Measurements from ENCODE around the gene PLEKHG4B.
"Not testable (repeated sequence)": the region's sequence is repeated elsewhere in the genome, so short reads cannot be mapped to it uniquely, and the experiment has no call there.

PLEKHG4B gene, protein sequence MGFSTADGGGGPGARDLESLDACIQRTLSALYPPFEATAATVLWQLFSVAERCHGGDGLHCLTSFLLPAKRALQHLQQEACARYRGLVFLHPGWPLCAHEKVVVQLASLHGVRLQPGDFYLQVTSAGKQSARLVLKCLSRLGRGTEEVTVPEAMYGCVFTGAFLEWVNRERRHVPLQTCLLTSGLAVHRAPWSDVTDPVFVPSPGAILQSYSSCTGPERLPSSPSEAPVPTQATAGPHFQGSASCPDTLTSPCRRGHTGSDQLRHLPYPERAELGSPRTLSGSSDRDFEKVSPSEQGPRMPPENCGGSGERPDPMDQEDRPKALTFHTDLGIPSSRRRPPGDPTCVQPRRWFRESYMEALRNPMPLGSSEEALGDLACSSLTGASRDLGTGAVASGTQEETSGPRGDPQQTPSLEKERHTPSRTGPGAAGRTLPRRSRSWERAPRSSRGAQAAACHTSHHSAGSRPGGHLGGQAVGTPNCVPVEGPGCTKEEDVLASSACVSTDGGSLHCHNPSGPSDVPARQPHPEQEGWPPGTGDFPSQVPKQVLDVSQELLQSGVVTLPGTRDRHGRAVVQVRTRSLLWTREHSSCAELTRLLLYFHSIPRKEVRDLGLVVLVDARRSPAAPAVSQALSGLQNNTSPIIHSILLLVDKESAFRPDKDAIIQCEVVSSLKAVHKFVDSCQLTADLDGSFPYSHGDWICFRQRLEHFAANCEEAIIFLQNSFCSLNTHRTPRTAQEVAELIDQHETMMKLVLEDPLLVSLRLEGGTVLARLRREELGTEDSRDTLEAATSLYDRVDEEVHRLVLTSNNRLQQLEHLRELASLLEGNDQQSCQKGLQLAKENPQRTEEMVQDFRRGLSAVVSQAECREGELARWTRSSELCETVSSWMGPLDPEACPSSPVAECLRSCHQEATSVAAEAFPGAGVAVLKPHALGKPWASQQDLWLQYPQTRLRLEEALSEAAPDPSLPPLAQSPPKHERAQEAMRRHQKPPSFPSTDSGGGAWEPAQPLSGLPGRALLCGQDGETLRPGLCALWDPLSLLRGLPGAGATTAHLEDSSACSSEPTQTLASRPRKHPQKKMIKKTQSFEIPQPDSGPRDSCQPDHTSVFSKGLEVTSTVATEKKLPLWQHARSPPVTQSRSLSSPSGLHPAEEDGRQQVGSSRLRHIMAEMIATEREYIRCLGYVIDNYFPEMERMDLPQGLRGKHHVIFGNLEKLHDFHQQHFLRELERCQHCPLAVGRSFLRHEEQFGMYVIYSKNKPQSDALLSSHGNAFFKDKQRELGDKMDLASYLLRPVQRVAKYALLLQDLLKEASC (N-terminal part only)

DNA sequence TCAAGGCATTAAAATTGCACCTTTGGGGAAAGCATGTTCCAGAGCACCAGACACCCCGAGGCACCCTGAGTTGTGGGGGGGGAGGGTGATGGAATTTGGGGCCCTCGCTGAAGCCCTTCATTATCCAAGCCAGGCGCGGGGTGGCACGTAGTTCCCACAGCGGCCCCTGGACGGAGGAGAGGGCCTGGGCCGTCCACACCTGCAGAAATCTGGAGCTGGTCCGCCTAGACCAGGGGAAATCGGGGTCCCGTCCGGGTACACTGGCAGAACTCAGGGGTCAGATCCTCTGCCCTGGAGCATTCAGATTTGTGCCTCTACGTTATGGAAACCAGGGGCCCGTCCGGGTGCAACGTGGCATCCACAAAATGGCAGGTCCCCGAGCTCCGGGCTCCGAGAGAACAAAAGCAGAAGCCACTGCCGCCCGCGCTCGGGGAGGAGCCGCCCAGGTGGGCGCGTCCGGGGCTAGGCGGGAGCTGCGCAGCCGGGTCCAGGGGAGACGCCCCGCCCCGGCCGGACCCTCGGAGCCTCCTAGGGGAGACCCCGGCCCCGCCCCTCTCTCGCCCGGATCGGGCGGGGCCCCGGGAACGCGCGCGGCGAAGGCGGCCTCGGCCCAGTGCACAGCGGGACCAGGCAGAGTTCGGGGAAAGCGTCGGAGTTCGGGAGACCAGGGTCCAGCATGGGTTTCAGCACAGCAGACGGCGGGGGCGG lies at the start of gene PLEKHG4B:
TSS of gene PLEKHG4B (plus strand) at position 613 of the 708 bp plus-strand sequence. CDS start at position 677, 64 bp downstream.
- peak; percentile 56 for DNase-seq

DNA sequence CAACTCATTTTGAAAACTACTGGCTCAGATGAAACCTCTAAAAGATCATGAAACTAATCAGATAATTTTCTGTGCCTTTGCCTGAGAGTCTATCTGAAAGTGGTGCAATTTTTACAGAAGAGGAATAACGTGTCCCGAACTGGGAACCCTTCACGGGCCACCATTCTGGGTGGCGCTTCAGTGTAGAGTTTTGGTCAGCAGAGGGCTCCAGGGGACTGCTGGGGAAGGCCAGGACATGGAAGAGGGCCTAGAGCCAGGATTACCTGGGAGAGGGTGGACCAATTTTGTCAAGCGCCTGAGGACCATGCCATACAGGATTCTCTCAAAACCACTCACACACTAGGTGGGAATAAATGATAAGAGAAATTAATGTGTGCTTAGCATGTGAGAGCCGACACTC lies 49.7 kb upstream of the PLEKHG4B start:
- no peak for DNase-seq

DNA sequence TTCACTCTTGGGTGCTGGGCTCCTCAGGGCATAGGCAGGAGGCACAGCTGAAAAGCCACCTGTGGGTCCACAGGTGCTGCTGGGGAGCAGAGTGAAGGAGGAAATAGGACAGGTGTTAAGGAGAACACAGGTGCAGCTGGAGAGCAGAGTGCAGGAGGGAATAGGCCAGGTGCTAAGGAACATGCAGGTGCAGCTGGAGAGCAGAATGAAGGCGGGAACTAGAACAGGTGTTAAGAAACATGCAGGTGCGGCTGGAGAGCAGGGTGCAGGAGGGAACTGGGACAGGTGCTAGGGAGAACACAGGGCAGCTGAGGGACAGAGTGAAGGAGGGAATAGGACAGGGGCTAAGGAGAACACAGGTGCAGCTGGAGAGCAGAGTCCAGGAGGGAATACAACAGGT lies 43.8 kb upstream of the PLEKHG4B start:
- DNase-seq, result no peak

DNA sequence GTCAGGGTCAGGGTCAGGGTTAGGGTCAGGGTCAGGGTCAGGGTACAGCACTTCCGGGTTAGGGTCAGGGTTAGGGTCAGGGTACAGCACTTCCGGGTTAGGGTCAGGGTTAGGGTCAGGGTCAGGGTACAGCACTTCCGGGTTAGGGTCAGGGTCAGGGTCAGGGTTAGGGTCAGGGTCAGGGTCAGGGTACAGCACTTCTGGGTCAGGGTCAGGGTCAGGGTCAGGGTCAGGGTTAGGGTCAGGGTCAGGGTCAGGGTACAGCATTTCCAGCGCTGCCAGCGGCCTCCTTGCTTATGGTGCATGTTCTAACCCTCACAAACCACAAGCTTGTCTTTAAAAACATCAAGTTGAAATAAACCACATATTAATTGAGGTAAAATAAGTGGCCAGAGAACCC lies 42.4 kb upstream of the PLEKHG4B start:
- DNase-seq, result not testable (repeated sequence)

DNA sequence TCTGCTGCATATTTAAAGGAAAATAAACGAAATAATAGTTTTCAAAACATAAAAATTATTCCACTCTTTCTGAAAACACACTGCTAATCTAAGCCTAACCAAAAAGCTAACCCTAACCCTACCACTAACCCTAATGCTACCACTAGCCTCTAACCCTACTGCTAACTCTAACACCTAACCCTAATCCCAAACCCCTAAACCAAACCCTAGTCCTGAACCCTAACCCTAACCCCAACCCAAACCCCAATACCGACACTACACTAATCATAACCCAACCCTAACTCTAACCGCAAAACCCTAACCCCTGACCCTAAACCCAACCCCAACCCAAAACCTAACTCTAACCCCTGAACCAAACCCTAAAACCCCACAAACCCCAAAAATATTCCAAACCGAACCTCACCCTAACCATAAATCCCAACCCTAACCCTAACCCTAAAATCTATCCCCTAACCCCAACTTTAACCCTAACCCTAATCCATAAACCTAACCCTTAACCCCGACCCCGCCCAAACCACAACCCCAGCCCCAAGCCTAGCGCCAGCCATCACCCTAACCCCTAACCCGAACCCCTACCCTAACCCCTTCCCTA lies 41.9 kb upstream of the PLEKHG4B start:
- no peak for DNase-seq

DNA sequence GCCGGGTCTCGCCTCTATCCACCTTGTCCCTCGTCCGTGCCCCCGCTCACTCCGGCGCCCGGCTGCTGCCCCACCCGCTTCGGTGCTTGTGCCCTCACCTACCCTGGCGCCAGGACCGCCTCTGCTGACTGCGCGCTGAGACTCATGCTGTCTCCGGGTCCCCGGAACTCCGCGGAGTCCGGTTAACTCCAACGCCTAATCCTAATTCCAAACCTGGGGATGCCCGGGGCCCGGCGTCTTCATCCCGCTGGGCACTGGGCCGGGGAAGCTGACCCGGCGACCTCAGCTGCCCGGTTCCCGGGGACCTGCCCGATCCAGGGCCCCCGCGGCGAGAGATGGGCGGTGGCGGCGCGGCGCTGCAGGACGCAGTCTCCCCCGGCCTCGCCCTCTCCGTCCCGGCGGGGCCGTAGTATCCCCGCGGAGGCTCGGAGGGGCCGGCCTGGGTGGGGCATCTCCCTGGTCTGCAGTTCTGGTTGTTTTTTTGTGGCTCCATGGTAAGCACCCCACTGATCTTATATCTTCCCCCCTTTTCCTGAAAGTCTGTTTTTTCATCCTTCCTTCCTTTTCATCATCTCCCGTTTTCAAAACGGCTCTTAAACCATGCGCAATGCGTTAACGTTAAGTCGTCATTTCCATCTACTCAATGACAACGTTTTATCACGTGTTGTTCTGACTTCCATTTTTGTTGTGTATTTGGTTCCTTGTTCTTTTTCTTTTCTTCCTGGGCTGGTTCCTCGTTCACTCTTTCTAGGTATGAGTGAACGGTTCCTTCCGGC lies 41.1 kb upstream of the PLEKHG4B start:
- no peak for DNase-seq

DNA sequence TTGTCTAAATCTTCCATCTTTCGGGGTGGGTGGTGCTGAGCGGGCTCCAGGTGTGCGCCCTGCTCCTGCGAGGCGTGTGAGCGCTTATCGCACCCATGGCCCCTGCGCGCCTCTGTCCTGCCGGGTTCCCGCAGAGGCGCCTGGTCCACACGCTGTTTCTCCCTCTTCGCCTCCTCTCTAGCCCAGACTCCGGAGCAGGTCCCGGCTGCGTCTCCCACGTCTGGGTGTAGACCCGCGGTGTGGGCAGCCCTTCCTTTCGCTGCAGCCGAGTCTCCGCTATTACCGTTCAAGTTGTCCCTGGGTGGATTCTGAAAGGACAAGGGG lies 40.5 kb upstream of the PLEKHG4B start:
- DNase-seq, result no peak

DNA sequence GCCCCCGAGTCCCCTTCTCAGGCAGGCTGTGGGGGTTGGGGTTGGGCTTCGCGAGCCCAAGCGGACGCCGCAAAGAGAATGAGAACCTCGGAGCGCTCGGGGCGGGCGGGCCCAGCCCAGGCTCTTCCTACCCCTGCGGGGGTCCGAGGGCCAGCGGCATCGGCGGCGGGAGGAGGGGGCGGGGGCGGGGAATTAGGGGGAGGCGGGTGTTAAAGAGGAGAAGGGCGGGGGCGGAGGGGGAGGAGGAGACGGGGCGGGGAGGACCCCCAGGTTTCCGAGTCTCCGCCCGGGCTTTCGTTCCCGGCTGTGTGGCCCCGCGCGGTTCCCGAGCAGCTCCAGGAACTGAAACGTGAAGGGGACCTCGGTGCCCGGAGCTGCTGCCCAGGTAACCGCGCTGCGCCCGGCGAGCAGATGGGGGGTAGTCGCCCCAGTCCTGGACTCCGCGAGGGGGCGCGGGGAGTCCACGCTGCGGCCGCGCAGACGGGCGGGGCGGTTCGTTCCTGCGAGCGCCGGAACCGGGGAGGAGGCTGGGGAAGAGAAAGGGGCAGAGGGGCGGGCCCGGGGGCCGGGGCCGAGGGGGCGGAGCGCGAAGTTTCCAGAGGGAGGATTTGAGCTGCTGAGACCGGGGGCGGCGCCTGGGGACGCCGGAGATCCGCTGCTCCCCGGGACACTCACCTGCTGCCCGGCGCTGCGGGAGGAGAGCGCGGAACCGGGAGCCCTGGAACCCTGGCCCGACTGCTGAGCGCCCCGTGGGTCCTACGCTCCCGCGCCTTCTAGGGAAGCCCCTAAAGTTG lies 38.4 kb upstream of the PLEKHG4B start:
- DNase-seq, result peak; percentile 27

DNA sequence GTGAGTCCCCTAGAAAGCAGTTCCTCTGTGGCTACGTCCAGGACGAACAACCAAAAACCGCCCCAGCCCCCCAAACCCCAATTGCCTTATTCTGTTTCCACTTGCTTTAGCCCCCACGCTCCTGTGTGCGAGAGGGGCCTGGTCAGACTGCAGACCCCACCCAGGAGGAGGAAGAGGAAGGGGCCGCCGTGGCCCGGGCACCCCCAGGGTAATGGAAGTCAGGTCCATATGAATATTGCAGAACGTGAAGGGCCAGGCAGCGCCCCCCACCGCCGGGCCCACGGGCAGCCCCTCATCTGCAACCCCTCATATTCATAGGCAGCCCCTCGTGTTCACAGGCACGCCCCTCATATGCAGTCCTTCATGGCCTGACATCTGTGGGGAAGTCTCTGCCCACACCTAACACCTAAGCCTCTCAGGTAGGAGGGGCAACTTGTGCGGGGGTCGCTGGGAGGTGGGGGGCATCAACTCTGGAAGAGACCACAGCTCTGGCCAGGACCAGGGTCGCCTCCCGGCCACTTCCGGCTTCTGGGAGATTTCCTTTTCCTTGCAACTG lies 37.7 kb upstream of the PLEKHG4B start:
- DNase-seq, result no peak

DNA sequence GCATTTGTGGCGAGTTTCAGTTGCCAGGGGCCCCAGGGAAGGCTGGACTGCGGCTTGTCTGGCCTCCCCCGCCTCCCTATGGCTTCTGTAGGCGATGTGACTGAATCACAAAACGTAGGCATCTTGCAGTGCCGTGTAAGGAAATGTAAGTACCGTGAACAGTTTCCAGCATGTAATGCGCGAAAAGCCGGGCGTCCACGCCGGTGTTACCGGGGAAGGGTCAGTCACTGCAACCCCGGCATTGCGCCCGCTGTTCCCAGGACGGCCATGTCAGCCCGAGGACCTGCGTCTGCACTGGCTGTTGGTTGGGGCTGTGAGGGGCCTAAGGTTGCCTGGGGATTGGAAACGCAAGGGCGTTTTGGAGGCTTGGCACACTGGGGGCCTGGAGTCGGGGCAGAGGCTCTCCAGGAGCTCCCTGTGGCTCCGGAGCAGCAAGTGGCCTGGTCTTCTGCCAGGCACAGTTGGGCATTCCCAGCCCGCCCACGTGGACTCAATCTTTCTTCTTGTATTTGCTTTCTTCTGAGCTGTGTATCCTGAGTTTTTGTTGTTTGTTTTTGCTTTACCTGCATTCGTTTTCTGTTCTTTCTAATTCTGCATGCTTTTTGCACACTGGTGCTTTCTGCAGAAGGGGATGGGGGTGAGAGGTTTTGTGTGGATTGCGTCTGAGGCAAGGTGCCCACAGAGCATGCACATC lies 36.9 kb upstream of the PLEKHG4B start:
- no peak for DNase-seq

DNA sequence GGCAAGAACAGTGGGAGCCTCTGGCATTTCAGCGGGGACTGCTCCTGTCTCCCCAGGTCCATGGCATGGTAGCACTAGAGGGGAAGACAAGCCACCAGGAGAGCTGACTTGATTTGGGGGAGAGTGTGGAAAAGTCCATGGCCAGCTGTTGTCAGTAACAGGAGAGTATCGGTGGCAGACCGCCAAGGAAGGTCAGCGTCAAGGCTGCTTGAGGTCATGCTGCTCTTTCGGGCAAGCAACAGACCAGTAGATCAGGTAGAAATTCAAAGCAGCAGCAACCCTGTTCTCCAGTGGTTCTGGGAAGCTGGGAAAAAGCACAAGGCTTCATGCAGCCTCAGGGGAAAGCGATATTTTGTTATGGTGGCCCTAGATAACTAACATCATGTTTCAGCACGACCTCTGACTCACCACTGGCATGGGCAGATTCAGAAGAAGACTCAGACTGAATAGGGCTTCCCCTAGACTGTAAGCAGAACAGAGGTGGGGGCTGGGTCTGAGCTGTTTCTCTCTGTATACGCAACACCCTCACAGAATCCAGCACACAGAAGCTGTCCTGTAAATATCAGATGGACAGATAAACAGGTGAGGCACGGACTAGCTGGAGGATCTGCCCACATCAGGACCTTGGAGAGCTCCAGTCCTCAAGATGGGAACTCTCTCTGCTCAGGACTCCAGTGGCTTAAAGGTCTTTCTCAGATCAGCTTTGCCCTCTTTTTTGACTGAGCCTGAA lies 35.2 kb upstream of the PLEKHG4B start:
- no peak for DNase-seq

DNA sequence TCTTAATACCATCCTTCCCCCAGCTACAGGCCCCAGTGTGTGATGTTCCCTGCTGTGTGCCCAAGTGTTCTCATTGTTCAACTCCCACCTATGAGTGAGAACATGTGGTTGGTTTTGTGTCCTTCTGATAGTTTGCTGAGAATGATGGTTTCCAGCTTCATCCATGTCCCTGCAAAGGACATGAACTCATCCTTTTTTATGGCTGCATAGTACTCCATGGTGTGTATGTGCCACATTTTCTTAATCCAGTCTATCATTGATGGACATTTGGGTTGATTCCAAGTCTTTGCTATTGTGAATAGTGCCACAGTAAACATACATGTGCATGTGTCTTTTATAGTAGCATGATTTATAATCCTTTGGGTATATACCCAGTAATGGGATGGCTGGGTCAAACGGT lies 31.7 kb upstream of the PLEKHG4B start:
- not testable (repeated sequence) for DNase-seq

DNA sequence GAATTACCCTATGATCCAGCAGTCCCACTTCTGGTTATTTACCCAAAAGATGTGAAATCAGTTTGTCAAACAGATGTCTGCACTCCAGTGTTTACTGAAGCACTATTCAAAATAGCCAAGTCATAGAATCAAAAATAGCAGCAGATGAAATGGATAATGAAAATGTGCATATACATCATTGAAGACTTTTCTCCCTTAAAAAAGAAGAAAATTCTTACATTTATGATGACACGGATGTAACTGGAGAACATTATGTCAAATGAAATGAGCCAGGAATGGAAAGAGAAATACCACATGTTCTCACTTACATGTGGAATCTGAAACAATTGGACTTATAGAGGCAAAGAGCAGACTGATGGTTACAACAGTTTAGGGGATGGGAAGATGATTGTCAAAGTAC lies 21.5 kb upstream of the PLEKHG4B start:
- DNase-seq, result no peak

DNA sequence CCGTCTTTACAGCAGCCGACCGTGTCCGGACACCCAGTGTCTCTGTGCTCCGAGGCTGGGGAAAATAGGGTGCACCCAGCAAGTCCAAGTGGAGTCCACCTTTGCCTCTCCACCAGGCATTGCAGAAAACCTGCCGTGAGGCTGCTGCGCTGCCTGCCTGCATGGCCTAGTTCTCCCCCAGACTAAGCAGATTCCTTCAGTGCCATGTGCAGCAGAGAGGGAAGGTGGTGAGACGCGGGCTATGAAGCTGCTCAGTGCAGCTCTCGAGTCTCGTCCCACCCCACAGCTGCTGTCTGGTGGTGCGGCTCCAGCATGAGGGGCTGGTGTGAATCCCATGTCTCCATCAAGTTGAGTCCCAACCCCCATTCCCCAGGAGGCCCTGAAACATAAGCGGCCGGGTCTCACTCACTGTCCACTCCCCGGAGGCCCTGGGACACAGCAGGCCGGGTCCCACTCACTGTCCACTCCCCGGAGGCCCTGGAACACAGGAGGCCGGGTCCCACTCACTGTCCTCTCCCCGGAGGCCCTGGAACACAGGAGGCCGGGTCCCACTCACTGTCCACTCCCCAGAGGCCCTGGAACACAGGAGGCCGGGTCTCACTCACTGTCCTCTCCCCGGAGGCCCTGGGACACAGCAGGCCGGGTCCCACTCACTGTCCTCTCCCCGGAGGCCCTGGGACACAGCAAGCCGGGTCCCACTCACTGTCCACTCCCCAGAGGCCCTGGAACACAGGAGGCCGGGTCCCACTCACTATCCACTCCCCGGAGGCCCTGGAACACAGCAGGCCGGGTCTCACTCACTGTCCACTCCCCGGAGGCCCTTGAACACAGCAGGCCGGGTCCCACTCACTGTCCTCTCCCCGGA lies 19.4 kb upstream of the PLEKHG4B start:
- not testable (repeated sequence) for DNase-seq

DNA sequence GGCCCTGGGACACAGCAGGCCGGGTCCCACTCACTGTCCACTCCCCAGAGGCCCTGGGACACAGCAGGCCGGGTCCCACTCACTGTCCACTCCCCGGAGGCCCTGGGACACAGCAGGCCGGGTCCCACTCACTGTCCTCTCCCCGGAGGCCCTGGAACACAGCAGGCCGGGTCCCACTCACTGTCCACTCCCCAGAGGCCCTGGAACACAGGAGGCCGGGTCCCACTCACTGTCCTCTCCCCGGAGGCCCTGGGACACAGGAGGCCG lies 18.9 kb upstream of the PLEKHG4B start:
- not testable (repeated sequence) for DNase-seq

DNA sequence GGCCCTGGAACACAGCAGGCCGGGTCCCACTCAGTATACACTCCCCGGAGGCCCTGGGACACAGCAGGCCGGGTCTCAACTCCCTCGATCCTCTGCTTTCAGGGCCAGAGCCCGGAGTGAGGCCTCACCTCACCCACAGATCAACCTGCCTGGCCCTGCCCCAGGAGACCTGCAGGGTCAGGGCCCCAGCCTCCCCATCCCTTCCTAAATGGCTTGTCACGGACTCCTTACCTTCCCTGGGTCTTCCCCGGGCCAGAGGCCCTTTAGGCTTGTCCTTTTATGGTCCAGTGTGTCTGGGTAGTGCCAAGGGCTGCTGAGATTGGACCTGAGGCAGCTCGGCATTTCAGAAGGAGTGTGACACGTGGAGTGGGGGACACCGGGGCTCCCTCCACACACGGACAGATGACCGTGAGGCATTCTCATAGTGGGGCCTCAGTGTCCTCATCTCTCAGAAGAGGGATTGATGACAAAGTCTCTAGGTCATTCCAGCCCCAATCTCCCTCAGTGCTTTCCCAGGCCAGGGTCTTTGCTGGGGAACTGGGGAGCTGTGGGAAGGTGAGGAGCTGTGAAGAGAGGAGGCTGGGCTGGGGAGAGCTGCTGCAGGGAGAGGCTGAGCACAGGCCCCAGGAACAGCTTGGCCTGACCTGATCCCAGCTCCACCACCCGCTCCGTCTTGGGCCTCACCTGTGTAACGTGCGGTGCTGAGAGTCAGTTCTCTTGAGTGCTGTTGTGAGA lies 18.0 kb upstream of the PLEKHG4B start:
- DNase-seq, result no peak

DNA sequence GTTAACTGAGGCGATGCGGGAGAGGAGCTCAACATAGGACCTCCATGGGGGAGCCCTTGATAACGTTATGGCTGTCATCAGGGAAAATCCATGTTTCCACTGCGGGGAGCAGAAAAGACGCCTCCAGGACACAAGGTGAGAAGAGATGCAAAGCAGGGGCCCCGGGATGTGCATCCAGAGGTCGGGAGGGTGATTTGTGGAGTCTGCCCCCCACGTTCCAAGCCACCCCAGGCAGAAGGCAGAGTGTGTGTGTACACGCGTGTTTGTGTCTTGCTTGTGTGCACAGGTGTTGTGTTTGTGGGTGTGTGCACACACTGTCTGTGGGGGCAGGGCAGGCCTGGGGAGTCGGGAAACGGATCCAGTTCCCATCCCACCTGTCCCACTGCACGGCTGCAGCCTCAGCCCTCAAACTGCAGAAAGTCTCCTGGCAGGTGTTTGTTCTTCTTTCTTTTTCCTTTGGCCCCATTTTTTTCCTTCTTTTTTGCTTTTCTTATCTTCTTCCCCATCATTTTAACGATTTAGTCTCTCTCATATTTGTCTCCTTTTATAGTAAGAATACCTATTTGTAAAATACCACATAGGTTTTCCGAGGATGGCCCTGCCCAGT lies 17.4 kb upstream of the PLEKHG4B start:
- DNase-seq, result no peak

All from NCI-H1436 treated with DMSO at 0.1 percent for 48 hours (cell line).